ENCODE data around the gene UBE2J2.

DNA sequence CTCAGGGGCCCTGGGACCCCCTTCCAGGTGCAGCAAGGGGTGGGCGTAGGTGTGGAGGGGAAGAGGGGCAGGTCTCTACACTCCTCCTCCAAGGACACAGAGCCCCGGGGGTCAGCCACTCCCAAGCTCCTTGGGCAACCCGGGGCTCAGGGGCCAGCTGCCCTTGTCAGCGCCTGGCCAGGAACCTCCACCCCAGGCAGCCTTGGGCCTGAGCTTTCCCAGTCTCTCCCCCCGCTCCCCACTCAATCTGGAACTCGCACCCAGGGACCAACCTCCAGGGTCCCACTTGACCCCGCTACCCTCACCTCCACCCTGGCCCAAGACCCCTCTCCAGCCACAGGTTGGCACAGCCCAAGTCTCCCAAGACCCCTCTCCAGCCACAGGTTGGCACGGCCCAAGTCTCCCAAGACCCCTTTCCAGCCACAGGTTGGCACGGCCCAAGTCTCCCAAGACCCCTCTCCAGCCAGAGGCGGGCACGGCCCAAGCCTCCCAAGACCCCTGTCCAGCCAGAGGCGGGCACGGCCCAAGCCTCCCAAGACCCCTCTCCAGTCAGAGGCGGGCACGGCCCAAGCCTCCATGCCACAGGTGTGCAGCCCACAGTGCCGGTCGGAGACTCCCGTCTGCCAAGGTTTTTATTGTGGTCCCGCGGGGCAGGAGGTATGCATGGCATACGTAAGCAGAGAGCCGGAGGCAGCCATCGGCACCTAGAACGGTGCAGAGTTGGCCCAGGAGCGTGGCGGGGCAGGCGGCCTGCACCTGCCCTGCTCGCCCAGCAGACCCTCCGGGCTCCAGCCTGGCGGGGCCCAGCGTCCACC lies 62.7 kb downstream of the UBE2J2 start:
- TF ChIP-seq, protein P1, sequence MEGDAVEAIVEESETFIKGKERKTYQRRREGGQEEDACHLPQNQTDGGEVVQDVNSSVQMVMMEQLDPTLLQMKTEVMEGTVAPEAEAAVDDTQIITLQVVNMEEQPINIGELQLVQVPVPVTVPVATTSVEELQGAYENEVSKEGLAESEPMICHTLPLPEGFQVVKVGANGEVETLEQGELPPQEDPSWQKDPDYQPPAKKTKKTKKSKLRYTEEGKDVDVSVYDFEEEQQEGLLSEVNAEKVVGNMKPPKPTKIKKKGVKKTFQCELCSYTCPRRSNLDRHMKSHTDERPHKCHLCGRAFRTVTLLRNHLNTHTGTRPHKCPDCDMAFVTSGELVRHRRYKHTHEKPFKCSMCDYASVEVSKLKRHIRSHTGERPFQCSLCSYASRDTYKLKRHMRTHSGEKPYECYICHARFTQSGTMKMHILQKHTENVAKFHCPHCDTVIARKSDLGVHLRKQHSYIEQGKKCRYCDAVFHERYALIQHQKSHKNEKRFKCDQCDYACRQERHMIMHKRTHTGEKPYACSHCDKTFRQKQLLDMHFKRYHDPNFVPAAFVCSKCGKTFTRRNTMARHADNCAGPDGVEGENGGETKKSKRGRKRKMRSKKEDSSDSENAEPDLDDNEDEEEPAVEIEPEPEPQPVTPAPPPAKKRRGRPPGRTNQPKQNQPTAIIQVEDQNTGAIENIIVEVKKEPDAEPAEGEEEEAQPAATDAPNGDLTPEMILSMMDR (IDR thresholded peaks at IDR 0.05): no peak
- TF ChIP-seq POLR2A (IDR thresholded peaks at IDR 0.05) (no peak), POLR2AphosphoS5 (IDR thresholded peaks at IDR 0.05) (no peak), EP300 (IDR thresholded peaks at IDR 0.05) (no peak)

All from suprapubic skin (tissue), 4 donors.